SK-N-SH treated with all-trans-retinoic acid at 6 μM for 48 hours (cell line): Measurements from ENCODE around the gene RPS6KC1.

Experiments used
- ATAC-seq: fragments of 200-7000 bp; cut with Tn5 transposase; 3 replicates; pipeline ENCODE4 v1.9.1; 2020; ENCODE audit warnings: mild to moderate bottlenecking, moderate library complexity
- ARNTL ChIP-seq: fragments of 450-650 bp; formaldehyde crosslinking; IDR thresholded peaks from 2 replicates; pipeline ENCODE4 v1.5.0; 2020; ENCODE audit warnings: low read depth, mild to moderate bottlenecking, moderate library complexity, borderline replicate concordance
- BACH2 ChIP-seq: fragments of 250-450 bp; sonication (Bioruptor Pico); IDR thresholded peaks from 2 replicates; pipeline ENCODE4 v1.9.0; 2021; ENCODE audit warnings: mild to moderate bottlenecking, borderline replicate concordance
- CSDC2 ChIP-seq: fragments of 250-450 bp; sonication (Bioruptor Pico); IDR thresholded peaks from 2 replicates; pipeline ENCODE4 v1.5.0; 2020; ENCODE audit warnings: mild to moderate bottlenecking, moderate library complexity
- GLIS3 ChIP-seq: fragments of 250-450 bp; sonication (Bioruptor Pico); IDR thresholded peaks from 2 replicates; pipeline ENCODE4 v1.5.0; 2020; ENCODE audit warnings: mild to moderate bottlenecking, moderate library complexity
- ISL1 ChIP-seq: fragments of 250-450 bp; sonication (Bioruptor Pico); IDR thresholded peaks from 2 replicates; pipeline ENCODE4 v2.1.2; 2022; ENCODE audit warnings: mild to moderate bottlenecking, moderate library complexity
- OSR1 ChIP-seq: fragments of 250-450 bp; sonication (Bioruptor Pico); IDR thresholded peaks from 2 replicates; pipeline ENCODE4 v1.8.0; 2022; ENCODE audit warnings: moderate library complexity, mild to moderate bottlenecking, inconsistent platforms
- PPARA ChIP-seq: fragments of 250-450 bp; sonication (Bioruptor Pico); IDR thresholded peaks from 2 replicates; pipeline ENCODE4 v1.5.0; 2020; ENCODE audit warnings: mild to moderate bottlenecking, borderline replicate concordance
- RARB ChIP-seq: fragments of 250-450 bp; sonication (Bioruptor Pico); IDR thresholded peaks from 2 replicates; pipeline ENCODE4 v1.8.0; 2021; ENCODE audit warnings: mild to moderate bottlenecking, moderate library complexity
- SNAI2 ChIP-seq: fragments of 250-450 bp; sonication (Bioruptor Pico); IDR thresholded peaks from 2 replicates; pipeline ENCODE4 v1.5.0; 2020; ENCODE audit warnings: mild to moderate bottlenecking, moderate library complexity
- TCF4 ChIP-seq: fragments of 250-450 bp; sonication (Bioruptor Pico); IDR thresholded peaks from 2 replicates; pipeline ENCODE4 v1.8.0; 2021; ENCODE audit warnings: mild to moderate bottlenecking, moderate library complexity, borderline replicate concordance
- TOX ChIP-seq: fragments of 250-450 bp; sonication (Bioruptor Pico); IDR thresholded peaks from 2 replicates; pipeline ENCODE4 v1.8.0; 2021; ENCODE audit warnings: mild to moderate bottlenecking, moderate library complexity, borderline replicate concordance
- ZC3H10 ChIP-seq: fragments of 250-450 bp; sonication (Bioruptor Pico); IDR thresholded peaks from 2 replicates; pipeline ENCODE4 v1.5.1; 2021; ENCODE audit warnings: mild to moderate bottlenecking, moderate library complexity
- ZNF565 ChIP-seq: fragments of 450-650 bp; formaldehyde crosslinking; conservative IDR thresholded peaks from 2 replicates; pipeline ENCODE4 v1.5.0; 2020; ENCODE audit warnings: low read depth, mild to moderate bottlenecking, moderate library complexity
- ZNF70 ChIP-seq: fragments of 450-650 bp; formaldehyde crosslinking; IDR thresholded peaks from 2 replicates; pipeline ENCODE4 v1.5.0; 2020; ENCODE audit warnings: mild to moderate bottlenecking, moderate library complexity
- ZNF8 ChIP-seq: fragments of 450-650 bp; formaldehyde crosslinking; IDR thresholded peaks from 2 replicates; pipeline ENCODE4 v1.5.0; 2020; ENCODE audit warnings: mild to moderate bottlenecking, moderate library complexity
- TF ChIP-seq, protein P1 (sequence below): fragments of 250-450 bp; sonication (Bioruptor Pico); IDR thresholded peaks from 2 replicates; pipeline ENCODE4 v1.5.1; 2021; ENCODE audit warnings: mild to moderate bottlenecking, moderate library complexity
- TF ChIP-seq, protein P2 (sequence below): fragments of 250-450 bp; sonication (Bioruptor Pico); IDR thresholded peaks from 2 replicates; pipeline ENCODE4 v1.5.1; 2020; ENCODE audit warnings: low read depth, mild to moderate bottlenecking, moderate library complexity
- TF ChIP-seq, protein P3 (sequence below): fragments of 250-450 bp; sonication (Bioruptor Pico); IDR thresholded peaks from 2 replicates; pipeline ENCODE4 v1.8.0; 2020; ENCODE audit warnings: mild to moderate bottlenecking, moderate library complexity, borderline replicate concordance
- TF ChIP-seq, protein P4 (sequence below): fragments of 250-450 bp; sonication (Bioruptor Pico); IDR thresholded peaks from 2 replicates; pipeline ENCODE4 v1.5.0; 2020; ENCODE audit warnings: mild to moderate bottlenecking, moderate library complexity
- TF ChIP-seq, protein P5 (sequence below): fragments of 250-450 bp; sonication (Bioruptor Pico); IDR thresholded peaks from 2 replicates; pipeline ENCODE4 v1.8.0; 2021; ENCODE audit warnings: low read depth, mild to moderate bottlenecking, moderate library complexity, borderline replicate concordance

RPS6KC1 gene

DNA sequence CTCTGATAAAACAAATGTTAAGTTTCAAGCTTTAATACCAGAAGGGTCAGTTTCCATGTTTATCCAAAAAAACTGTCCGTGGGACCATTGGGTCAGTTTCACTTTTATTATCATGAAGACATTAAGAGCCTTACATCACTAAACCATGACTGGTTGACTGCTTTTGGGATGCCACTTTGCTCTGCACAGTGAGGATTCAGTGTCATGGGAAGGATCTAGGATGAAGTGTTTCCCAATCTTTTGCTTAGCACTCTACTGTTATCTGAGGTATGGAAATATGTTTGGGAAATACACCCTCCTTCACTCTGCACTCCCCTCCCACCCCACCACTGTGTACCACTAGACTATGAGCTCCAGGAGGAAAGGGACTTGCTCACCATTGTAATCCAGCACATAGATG, 16.3 kb downstream of the RPS6KC1 start:
- ATAC-seq = no peak
- TF ChIP-seq ZNF565 (CRISPR knock-in tag) (no peak), GLIS3 (no peak), BACH2 (no peak), ZC3H10 (no peak), CSDC2 (CRISPR knock-in tag) (no peak), TCF4 (no peak)
- TF ChIP-seq, protein P1, sequence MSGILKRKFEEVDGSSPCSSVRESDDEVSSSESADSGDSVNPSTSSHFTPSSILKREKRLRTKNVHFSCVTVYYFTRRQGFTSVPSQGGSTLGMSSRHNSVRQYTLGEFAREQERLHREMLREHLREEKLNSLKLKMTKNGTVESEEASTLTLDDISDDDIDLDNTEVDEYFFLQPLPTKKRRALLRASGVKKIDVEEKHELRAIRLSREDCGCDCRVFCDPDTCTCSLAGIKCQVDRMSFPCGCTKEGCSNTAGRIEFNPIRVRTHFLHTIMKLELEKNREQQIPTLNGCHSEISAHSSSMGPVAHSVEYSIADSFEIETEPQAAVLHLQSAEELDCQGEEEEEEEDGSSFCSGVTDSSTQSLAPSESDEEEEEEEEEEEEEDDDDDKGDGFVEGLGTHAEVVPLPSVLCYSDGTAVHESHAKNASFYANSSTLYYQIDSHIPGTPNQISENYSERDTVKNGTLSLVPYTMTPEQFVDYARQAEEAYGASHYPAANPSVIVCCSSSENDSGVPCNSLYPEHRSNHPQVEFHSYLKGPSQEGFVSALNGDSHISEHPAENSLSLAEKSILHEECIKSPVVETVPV = no peak
- TF ChIP-seq, protein P2, sequence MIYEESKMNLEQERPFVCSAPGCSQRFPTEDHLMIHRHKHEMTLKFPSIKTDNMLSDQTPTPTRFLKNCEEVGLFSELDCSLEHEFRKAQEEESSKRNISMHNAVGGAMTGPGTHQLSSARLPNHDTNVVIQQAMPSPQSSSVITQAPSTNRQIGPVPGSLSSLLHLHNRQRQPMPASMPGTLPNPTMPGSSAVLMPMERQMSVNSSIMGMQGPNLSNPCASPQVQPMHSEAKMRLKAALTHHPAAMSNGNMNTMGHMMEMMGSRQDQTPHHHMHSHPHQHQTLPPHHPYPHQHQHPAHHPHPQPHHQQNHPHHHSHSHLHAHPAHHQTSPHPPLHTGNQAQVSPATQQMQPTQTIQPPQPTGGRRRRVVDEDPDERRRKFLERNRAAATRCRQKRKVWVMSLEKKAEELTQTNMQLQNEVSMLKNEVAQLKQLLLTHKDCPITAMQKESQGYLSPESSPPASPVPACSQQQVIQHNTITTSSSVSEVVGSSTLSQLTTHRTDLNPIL (CRISPR knock-in tag) = no peak
- TF ChIP-seq, protein P3, sequence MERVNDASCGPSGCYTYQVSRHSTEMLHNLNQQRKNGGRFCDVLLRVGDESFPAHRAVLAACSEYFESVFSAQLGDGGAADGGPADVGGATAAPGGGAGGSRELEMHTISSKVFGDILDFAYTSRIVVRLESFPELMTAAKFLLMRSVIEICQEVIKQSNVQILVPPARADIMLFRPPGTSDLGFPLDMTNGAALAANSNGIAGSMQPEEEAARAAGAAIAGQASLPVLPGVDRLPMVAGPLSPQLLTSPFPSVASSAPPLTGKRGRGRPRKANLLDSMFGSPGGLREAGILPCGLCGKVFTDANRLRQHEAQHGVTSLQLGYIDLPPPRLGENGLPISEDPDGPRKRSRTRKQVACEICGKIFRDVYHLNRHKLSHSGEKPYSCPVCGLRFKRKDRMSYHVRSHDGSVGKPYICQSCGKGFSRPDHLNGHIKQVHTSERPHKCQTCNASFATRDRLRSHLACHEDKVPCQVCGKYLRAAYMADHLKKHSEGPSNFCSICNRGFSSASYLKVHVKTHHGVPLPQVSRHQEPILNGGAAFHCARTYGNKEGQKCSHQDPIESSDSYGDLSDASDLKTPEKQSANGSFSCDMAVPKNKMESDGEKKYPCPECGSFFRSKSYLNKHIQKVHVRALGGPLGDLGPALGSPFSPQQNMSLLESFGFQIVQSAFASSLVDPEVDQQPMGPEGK (CRISPR knock-in tag) = no peak

DNA sequence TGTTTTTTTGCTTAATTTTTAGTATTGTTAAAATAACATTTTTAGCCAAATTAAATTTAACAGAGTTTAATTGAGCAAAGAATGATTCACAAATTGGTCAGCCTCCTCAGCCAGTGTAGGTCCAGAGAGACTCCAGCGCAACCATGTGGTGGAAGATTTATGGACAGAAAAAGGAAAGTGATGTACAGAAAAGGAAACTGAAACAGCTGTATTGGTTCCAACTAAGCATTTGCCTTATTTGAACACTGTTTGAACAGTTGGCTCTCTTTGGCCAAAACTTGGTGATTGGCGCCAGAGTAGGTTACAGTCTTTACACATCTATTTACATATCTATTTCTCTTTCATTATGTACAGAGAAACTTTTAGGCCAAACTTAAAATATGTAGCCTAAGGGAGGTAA, 19.4 kb downstream of the RPS6KC1 start:
- peak; percentile 95 for ATAC-seq
- TF ChIP-seq ARNTL (CRISPR knock-in tag) (no peak), OSR1 (CRISPR knock-in tag) (no peak), ZNF70 (CRISPR knock-in tag) (no peak), TOX (CRISPR knock-in tag) (0 out of 2 replicates have a peak, but pooled peaks have one; percentile 6), ZC3H10 (no peak)
- TF ChIP-seq, protein P1 = no peak
- TF ChIP-seq, protein P2 (CRISPR knock-in tag) = no peak

DNA sequence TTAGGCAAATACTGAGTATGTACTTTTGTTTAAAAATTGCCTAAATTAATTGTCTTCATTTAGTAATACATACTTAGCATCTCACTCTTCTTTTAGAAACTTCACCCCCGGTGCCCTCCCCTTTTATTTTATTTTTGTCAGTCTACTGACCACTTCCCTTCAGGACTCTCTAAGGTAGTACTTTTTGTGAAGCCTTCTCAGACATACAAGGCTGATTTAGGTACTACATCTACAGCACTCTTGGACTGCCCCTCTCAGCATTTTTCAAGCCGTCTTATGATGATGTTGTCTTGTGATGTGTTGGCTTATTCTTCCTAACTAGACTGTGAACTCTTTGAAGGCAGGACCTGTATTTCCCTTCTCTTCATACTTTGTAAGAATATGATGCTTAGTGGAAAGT, 24.7 kb downstream of the RPS6KC1 start:
- no peak for ATAC-seq

More for the DNA sequence above, 24.7 kb downstream of the RPS6KC1 start:
- TF ChIP-seq PPARA (CRISPR knock-in tag) = no peak
- TF ChIP-seq TOX (CRISPR knock-in tag) = no peak
- TF ChIP-seq, protein P4, sequence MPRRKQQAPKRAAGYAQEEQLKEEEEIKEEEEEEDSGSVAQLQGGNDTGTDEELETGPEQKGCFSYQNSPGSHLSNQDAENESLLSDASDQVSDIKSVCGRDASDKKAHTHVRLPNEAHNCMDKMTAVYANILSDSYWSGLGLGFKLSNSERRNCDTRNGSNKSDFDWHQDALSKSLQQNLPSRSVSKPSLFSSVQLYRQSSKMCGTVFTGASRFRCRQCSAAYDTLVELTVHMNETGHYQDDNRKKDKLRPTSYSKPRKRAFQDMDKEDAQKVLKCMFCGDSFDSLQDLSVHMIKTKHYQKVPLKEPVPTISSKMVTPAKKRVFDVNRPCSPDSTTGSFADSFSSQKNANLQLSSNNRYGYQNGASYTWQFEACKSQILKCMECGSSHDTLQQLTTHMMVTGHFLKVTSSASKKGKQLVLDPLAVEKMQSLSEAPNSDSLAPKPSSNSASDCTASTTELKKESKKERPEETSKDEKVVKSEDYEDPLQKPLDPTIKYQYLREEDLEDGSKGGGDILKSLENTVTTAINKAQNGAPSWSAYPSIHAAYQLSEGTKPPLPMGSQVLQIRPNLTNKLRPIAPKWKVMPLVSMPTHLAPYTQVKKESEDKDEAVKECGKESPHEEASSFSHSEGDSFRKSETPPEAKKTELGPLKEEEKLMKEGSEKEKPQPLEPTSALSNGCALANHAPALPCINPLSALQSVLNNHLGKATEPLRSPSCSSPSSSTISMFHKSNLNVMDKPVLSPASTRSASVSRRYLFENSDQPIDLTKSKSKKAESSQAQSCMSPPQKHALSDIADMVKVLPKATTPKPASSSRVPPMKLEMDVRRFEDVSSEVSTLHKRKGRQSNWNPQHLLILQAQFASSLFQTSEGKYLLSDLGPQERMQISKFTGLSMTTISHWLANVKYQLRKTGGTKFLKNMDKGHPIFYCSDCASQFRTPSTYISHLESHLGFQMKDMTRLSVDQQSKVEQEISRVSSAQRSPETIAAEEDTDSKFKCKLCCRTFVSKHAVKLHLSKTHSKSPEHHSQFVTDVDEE (CRISPR knock-in tag) = no peak
- TF ChIP-seq CSDC2 (CRISPR knock-in tag) = no peak
- TF ChIP-seq ZNF565 (CRISPR knock-in tag) = no peak
- no peak for TF ChIP-seq TCF4
- no peak for TF ChIP-seq SNAI2 (CRISPR knock-in tag)
- TF ChIP-seq ISL1 (CRISPR knock-in tag) = no peak
- TF ChIP-seq, protein P3 (CRISPR knock-in tag) = no peak
- TF ChIP-seq ZNF70 (CRISPR knock-in tag) = no peak
- no peak for TF ChIP-seq OSR1 (CRISPR knock-in tag)
- no peak for TF ChIP-seq BACH2
- no peak for TF ChIP-seq GLIS3
- TF ChIP-seq, protein P5, sequence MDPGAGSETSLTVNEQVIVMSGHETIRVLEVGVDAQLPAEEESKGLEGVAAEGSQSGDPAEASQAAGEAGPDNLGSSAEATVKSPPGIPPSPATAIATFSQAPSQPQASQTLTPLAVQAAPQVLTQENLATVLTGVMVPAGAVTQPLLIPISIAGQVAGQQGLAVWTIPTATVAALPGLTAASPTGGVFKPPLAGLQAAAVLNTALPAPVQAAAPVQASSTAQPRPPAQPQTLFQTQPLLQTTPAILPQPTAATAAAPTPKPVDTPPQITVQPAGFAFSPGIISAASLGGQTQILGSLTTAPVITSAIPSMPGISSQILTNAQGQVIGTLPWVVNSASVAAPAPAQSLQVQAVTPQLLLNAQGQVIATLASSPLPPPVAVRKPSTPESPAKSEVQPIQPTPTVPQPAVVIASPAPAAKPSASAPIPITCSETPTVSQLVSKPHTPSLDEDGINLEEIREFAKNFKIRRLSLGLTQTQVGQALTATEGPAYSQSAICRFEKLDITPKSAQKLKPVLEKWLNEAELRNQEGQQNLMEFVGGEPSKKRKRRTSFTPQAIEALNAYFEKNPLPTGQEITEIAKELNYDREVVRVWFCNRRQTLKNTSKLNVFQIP (CRISPR knock-in tag) = no peak
- TF ChIP-seq RARB = no peak
- TF ChIP-seq, protein P2 (CRISPR knock-in tag) = no peak
- TF ChIP-seq ZNF8 = no peak
- TF ChIP-seq, all 23 proteins: peak for 0
